Erythroblast (primary cell): ENCODE data around the gene KMT5B.

ENCODE experiments used
- GATA1 ChIP-seq: IDR thresholded peaks from 2 replicates; pipeline ENCODE4 v1.6.1; 2011; ENCODE audit warnings: low read depth, mild to moderate bottlenecking, control low read depth, low read length, moderate library complexity
- POLR2A ChIP-seq: IDR thresholded peaks from 2 replicates; pipeline ENCODE4 v1.6.1; 2011; ENCODE audit warnings: mild to moderate bottlenecking, low read length

- no peak for TF ChIP-seq POLR2A
- no peak for TF ChIP-seq GATA1
Measured at GRCh38 chr11:68153742-68154141, 59.4 kb downstream of the KMT5B start.
